Measurements from ENCODE around the gene KDM1A. TPM values are rescaled to one million over a fixed set of nuclear protein-coding genes. Genes with fewer than 3 reads are reported as not detected.

Gene KDM1A
- total and polyA plus RNA-seq, 8 donors = 17.1 to 78.9 (median 29.2) TPM

- no peak overlapping the region for H3K27ac ChIP-seq
- no peak for DNase-seq
Measured at GRCh38 chr1:23116216-23116836, 97.1 kb downstream of the KDM1A start.

GRCh38 chr1:23116921-23117699, 97.8 kb downstream of the KDM1A start:
- WGBS, 5 donors = 48 to 61% (median 52%) methylated on average over 2 of the region's 2 CpGs
- DNase-seq = no peak
- no peak for TF ChIP-seq POLR2AphosphoS5 (IDR thresholded peaks at IDR 0.05)
- TF ChIP-seq, protein P1, sequence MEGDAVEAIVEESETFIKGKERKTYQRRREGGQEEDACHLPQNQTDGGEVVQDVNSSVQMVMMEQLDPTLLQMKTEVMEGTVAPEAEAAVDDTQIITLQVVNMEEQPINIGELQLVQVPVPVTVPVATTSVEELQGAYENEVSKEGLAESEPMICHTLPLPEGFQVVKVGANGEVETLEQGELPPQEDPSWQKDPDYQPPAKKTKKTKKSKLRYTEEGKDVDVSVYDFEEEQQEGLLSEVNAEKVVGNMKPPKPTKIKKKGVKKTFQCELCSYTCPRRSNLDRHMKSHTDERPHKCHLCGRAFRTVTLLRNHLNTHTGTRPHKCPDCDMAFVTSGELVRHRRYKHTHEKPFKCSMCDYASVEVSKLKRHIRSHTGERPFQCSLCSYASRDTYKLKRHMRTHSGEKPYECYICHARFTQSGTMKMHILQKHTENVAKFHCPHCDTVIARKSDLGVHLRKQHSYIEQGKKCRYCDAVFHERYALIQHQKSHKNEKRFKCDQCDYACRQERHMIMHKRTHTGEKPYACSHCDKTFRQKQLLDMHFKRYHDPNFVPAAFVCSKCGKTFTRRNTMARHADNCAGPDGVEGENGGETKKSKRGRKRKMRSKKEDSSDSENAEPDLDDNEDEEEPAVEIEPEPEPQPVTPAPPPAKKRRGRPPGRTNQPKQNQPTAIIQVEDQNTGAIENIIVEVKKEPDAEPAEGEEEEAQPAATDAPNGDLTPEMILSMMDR (IDR thresholded peaks at IDR 0.05) = no peak
- TF ChIP-seq POLR2A (IDR thresholded peaks at IDR 0.05) = no peak
- TF ChIP-seq EP300 (IDR thresholded peaks at IDR 0.05) = no peak
- Histone ChIP-seq H3K9me3 (no peaks in the 10 kb centered on the region), H3K27ac (no peak overlapping the region), H3K4me1 (peaks cover 5 to 71% (median 37%) of the 10 kb centered on the region in 4 donors), H3K27me3 (no peaks in the 10 kb centered on the region), H3K4me3 (no peak overlapping the region), H3K36me3 (no peaks in the 10 kb centered on the region)
- intact Hi-C loops (cut with DNase I; ENCODE audit: low total_unique reads) = no loop called here

More at GRCh38 chr1:23116216-23116836, 97.1 kb downstream of the KDM1A start:
- 86 to 93% (median 90%) methylated on average over 6 of the region's 6 CpGs for WGBS, 5 donors
- no peaks in the 10 kb centered on the region for H3K36me3 ChIP-seq
- TF ChIP-seq POLR2A (IDR thresholded peaks at IDR 0.05) (no peak), POLR2AphosphoS5 (IDR thresholded peaks at IDR 0.05) (no peak), EP300 (IDR thresholded peaks at IDR 0.05) (no peak)
- TF ChIP-seq, protein P1 (IDR thresholded peaks at IDR 0.05) = no peak
- H3K9me3 ChIP-seq = no peaks in the 10 kb centered on the region
- no peaks in the 10 kb centered on the region for H3K27me3 ChIP-seq
- intact Hi-C loops (cut with DNase I; ENCODE audit: low total_unique reads) = no loop called here
- H3K4me3 ChIP-seq = no peak overlapping the region
- H3K4me1 ChIP-seq = peaks cover 4 to 74% (median 36%) of the 10 kb centered on the region in 4 donors

GRCh38 chr1:23118407-23118806, 99.1 kb downstream of the KDM1A start:
- peaks cover 13 to 78% (median 45%) of the 10 kb centered on the region in 4 donors for H3K4me1 ChIP-seq
- intact Hi-C loops (cut with DNase I; ENCODE audit: low total_unique reads) = no loop called here

More at GRCh38 chr1:23118407-23118806, 99.1 kb downstream of the KDM1A start:
- Histone ChIP-seq H3K36me3 (no peaks in the 10 kb centered on the region), H3K27ac (no peak overlapping the region), H3K27me3 (no peaks in the 10 kb centered on the region), H3K9me3 (no peaks in the 10 kb centered on the region), H3K4me3 (no peak overlapping the region)
- TF ChIP-seq POLR2A (IDR thresholded peaks at IDR 0.05) (no peak), EP300 (IDR thresholded peaks at IDR 0.05) (no peak), POLR2AphosphoS5 (IDR thresholded peaks at IDR 0.05) (no peak)
- TF ChIP-seq, protein P1 (IDR thresholded peaks at IDR 0.05) = no peak
- DNase-seq = no peak
